PC-9 (cell line): ENCODE data around the gene SDCBP2.

Source experiments
- CTCF ChIP-seq: fragments of 200-600 bp; sonication (generic); conservative IDR thresholded peaks from 2 replicates; pipeline ENCODE4 v1.6.1; 2017; ENCODE audit warnings: mixed run types, antibody characterized with exemption, mild to moderate bottlenecking, moderate library complexity
- EZH2 ChIP-seq: fragments of 200-600 bp; sonication (generic); IDR thresholded peaks from 2 replicates; pipeline ENCODE4 v1.8.0; 2017; ENCODE audit warnings: antibody characterized with exemption, low read depth

GRCh38 chr20:1317545-1318255 is 11.2 kb downstream of the SDCBP2 start:
- no peak for TF ChIP-seq CTCF
- no peak for TF ChIP-seq EZH2
